Neural progenitor cell (in vitro differentiated cells): Measurements from ENCODE around the gene KCNK7.

ENCODE experiments used
- CTCF ChIP-seq: fragments of 200-600 bp; sonication (generic); IDR thresholded peaks from 2 replicates; pipeline ENCODE4 v1.5.1; 2017; ENCODE audit warnings: antibody characterized with exemption, mild to moderate bottlenecking
- EZH2 ChIP-seq: fragments of 200-600 bp; sonication (generic); IDR thresholded peaks from 2 replicates; pipeline ENCODE4 v1.6.1; 2017; ENCODE audit warnings: antibody characterized with exemption, mild to moderate bottlenecking, moderate library complexity
- EZH2phosphoT487 ChIP-seq: fragments of 200-600 bp; sonication (generic); IDR thresholded peaks from 2 replicates; pipeline ENCODE4 v1.6.1; 2017; ENCODE audit warnings: antibody characterized with exemption

DNA sequence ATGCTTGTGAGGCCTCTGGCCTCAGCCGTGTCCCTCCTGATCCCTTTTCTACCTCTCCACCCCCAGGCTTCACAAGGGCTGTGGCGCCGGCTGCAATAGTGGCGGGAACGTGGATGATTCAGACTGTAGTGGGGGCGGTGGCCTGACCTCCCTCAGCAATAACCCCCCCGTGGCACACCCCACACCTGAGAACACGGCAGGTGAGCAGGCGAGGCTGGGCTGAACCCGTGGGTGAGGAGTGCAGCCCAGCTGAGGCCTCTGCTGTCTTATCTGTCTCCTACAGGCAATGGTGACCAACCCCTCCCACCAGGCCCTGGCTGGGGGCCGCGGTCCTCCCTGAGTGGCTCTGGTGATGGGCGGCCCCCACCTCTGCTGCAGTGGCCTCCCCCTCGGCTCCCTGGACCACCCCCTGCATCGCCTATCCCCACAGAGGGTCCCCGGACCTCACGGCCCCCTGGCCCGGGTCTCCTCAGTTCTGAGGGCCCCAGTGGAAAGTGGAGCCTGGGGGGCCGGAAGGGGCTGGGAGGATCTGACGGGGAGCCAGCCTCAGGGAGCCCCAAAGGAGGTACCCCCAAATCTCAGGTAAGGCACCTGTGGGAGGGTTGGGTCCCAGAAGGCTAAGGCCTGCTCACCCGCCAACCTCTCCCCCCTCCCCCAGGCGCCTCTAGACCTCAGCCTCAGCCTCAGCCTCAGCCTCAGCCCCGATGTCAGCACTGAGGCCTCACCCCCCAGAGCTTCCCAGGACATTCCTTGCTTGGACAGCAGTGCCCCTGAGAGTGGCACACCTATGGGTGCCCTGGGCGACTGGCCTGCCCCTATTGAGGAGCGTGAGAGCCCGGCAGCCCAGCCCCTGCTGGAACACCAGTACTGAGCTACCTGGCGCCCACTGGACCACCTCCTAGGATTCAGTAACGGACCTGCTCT lies 40.8 kb upstream of the KCNK7 start:
- TF ChIP-seq EZH2 (no peak), CTCF (no peak), EZH2phosphoT487 (no peak)
